ENCODE measurements around the gene LRRC66.

DNA sequence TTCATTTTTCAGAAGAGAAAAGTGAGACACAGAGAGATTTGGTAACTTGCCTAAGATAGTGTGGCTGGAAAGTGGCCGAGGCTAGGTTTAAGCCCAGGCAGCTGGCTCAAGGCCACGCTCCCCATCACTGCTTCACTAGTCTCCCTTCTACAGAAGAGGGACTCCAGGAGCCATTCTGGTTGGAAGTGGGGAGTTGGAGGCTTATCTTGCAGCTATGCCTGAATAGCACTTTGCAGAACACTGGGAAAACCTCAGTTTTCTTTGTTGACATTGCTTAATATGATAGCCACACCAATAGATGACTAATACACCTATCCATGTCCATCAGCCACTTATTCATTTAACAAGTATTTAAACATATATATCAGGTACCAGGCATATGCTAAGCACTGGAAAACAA, 18.5 kb downstream of the LRRC66 start:
- TF ChIP-seq, protein P1, sequence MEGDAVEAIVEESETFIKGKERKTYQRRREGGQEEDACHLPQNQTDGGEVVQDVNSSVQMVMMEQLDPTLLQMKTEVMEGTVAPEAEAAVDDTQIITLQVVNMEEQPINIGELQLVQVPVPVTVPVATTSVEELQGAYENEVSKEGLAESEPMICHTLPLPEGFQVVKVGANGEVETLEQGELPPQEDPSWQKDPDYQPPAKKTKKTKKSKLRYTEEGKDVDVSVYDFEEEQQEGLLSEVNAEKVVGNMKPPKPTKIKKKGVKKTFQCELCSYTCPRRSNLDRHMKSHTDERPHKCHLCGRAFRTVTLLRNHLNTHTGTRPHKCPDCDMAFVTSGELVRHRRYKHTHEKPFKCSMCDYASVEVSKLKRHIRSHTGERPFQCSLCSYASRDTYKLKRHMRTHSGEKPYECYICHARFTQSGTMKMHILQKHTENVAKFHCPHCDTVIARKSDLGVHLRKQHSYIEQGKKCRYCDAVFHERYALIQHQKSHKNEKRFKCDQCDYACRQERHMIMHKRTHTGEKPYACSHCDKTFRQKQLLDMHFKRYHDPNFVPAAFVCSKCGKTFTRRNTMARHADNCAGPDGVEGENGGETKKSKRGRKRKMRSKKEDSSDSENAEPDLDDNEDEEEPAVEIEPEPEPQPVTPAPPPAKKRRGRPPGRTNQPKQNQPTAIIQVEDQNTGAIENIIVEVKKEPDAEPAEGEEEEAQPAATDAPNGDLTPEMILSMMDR (IDR thresholded peaks at IDR 0.05; ENCODE audit: low read depth, low read length), result no peak
- TF ChIP-seq POLR2A (IDR thresholded peaks at IDR 0.05; ENCODE audit: extremely low read depth, insufficient read length) (no peak), MYC (IDR thresholded peaks at IDR 0.05; ENCODE audit: low read depth, low read length) (no peak)

Data from NB4 (cell line).